ENCODE results near the gene YAF2.

- TF ChIP-seq CTCF (conservative IDR thresholded peaks at IDR 0.05; ENCODE audit: low read depth in 2 of 2) = peak; percentile 33 to 51; a peak in 3 of 4 replicates
- no peak for TF ChIP-seq CREB1 (CRISPR knock-in tag; IDR thresholded peaks at IDR 0.05; ENCODE audit: low read depth)
Observed at GRCh38 chr12:42237052-42237852, 796 bp downstream of the YAF2 start.
